Medulla oblongata (tissue), 1 donor: Measurements from ENCODE around the gene PTPN13.
A peak's percentile ranks its signal among the peaks of the same experiment; 100 is the strongest.

Experiments used
- DNase-seq: peaks from one replicate; pipeline ENCODE4 v3.0.0-alpha.2; 2015; ENCODE audit errors: extremely low spot score

The PTPN13 gene

DNA sequence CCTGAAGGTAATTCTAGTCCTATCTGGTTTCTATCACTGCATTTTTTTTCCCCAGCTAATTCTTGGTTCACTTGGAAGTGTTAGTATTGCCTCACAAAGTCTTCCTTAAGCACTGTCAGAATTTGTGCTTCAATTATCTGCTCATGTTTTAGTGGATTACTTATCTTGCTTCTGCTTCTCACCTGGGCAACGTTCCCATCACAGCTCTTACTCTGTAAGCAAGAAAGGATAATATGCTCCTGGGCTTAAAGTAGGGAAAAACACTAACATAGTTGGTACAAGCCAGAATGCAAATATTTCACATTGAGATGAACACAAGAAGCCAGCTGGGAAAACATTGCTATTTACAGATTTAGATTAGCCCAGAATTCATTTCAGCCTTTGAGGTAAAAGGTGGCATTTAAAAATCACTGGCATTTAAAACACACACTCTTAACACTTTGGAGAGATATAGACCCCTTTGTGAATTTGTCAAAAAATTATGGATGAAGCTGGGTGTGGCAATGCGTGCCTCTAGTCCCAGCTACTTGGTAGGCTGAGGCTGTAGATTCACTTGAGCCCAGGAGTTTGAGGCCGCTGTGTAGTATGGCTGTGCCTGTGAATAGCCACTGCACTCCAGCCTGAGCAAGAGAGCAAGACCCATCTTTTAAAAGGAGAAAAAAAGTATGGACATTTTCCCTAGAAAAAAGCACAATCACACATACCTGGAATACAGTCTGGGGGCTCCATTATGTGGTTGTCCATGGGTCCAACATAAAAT, 6.6 kb upstream of the PTPN13 start:
- DNase-seq: no peak

DNA sequence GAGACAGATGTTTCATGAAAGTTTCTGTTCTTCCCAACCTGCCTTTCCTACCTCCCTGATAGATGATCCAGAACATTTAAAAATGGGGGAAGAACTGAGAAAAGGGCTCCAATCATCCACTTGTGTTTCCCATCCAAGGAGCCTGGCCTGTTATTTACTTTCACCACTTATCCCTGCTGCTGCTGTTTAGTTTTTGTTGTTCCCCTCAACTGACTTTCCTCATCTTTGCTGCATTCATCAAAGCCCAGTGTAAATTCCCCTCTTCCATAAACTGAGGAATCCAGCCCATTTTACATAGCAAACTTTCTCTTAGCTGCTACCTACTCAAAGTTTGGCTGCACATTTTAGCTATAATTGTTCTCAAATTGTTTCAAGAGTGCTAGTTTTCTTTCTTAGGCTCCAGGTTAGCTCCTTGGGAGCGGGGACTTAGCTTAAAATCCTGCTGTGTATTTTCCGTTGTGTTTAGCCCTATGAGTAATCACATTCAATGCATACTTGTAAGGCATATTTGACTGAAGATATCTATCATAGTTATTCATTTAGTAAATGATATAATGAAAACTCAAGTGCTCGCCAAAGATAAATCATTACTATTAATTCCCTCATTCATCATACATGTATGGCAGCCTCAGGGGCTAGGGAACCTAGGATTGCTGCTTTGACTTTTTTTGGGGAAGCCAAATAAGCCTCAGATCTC, 1.4 kb upstream of the PTPN13 start:
- no peak for DNase-seq

DNA sequence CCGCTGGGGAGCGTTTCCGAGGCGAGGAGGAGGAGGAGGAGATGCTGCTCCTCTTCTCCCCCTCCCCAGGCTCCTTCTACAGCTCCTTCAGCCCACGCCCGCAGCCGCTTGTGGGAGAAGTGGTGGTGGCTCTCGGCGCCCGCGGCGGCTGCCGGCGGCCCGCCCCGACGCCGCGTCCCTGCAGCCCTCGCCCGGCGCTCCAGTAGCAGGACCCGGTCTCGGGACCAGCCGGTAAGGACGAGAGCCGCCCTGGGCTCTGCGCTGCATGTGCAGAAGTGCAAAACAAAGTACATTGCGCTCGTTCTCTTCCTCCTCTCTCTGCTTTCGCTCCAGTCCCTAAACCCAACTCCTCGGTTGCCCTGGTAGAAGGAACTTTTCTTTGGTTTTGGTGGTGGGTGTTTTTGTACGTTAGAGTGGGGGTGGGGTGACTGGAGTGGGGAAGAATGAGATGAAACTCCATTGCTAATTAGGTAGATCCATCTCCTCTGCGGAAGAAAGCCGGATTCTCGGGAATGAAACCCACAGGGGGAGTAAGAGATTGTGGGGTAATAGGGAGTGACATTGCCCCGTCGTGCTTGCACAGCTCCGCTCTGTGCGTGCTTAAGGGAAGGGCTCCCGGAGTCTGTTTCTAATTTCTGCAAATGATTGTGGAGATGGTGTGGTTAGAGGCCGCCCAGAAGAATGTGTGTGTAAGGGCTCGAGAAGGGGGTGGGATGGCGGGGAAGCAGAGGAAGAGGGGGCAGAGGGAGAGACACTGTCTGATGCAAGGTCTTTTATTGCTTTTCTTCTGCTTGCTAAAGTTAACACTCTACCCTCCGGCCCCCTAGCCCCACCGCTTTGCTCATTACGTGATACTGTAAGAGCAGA, 677 bp downstream of the PTPN13 start:
- peak; percentile 81 for DNase-seq

DNA sequence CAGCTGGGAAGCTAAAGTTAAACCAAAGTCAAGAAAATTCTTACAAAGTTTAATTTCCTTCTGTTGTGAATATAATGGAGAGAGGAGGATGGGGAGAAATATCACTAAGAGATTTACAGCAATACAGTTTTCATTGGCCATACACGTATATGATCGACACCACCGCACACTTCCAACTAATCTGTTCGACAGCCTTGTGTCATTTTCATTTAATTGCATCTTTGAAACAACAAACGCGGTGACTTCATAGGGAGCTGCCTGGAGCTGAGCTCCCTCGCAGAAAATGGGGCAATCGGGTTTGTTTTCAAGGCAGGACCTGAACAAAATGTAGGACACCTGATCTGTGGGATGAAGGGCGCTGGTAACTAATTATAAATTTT, 1.3 kb downstream of the PTPN13 start:
- DNase-seq: peak; percentile 70

DNA sequence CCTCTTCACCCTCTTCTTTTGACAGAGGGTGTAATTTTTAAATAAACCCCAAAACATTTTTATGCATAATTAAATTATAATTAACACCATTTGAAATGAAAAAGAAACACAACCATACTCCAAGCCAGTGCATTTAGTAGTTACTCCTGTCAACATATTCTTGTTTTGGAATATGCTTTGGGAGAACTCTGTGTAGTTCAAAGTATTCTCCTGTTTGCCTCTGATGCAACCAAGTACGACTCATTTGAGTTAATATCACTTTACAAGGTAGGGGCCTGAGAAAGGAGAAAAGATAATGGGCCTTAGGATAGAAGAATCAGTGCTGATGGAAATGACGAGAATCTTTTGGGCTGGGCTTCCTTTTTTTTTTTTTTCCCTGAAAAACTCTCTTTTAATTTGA, 2.7 kb downstream of the PTPN13 start:
- DNase-seq: no peak

DNA sequence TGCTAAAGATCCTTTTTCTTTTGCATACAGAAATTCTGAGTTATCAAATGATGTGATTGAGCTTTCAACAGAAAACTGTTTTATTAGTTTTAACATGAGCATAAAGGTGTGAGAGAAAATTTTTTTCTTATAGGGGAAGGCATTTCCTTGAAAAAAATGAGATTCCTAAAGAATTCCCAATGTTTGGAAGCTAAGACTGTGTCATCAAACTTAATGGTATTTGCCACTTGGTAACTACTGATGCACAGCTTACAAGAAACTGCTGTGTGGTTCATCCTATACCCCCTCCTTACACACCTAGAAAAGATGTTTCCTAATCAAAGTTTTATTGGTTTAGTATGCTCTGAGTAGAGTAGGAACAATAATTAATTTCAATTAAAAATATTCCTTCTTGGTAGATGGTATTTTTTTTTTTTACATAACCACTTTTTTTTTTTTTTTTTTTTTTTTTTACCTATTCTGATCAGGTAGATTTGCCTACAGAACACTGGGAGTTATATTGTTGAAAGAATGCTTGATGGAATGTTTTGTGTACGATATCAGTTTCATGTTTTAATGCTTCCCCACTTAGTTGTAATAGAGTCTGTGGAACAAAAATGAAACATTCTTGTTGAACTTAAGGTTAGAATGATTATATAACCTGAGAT, 6.0 kb downstream of the PTPN13 start:
- DNase-seq: no peak

DNA sequence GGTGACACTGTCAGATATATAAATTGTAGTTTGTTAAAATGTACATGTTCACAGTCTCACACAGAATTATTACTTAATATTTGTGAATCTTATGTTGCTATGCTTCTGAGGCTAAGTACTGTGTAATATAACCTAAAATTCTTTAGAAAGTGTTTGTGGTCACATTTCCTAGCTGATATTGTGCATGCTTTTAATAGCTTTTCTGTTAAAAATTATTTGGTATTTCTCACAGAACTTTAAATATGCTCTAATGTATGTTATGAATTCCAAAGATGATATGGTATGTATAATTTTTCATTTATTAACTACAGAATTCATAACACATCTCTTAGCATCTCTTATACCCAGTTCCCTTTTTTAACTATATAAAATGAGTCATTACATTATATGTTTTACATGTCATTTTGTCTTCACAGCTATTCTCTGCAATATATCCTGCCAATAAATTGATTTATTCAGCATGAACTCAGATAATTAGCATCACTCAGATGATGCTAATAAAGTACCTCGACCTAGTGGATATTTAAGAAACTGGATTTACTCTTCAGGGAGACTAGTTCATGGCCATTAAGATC, 9.3 kb downstream of the PTPN13 start:
- DNase-seq: no peak

DNA sequence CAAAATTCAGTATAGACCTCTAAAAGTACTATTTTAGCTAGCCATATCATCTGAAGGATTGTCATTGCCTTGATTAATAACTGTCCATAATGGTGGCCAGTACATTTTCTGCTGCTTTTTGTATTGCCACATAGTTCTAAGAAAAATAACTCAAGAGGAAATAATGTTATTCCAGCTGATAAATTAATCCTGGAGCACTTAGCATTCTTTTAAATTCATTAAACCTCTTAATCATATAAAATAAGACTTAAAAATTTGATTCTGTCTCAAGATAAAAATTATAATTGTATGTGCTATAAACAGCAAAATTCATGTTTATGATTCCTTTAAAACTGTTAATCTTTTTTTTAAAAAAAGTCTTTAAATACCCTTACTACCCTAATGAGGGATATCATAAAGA, 12.7 kb downstream of the PTPN13 start:
- no peak for DNase-seq

DNA sequence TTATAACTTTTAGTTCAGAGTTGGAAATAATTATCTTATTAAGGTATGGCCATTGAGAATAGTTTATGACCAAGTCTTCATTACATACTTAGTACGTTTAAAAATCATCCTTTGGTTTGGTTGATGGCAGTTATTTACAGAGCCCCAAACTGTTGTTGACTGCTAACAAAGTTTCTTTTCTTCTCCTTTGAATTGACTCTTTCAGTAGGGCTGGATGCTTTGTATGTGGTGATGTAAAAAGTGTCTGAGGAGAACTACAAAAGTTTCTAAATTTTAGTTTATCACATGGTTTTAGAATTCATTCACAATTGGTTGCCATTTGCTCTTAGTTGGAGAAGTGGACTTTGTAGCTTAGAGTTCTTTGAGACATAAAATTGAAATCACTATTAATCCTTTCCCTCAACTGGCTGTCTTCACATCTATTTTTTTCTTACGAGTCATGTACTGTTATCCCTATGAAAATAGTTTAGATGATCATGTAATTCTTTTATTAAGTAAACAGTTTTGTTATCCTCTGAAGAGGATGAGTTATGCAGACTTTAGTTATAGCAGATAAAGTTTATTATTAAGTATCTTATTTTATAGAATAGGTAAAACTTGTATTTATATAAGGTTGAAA, 14.8 kb downstream of the PTPN13 start:
- peak; percentile 77 for DNase-seq

DNA sequence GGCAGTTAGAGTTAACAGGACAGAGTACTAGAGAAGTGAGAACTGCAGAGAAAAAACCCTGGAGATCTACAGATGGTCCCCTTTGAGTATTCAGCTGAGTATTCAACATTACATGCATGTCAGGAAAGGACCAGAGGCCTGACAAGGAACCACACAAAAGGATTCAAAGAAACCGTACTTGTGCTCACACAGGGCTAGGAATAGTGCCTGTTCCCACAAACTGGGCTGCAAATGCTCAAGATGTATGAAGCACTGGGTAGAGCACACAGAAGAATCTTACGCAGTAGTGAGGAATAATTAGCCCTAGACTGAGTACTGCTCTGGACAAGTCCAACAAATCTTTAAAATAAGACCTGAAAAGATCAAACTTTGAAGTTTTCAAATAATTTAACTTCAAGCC, 17.6 kb downstream of the PTPN13 start:
- DNase-seq: no peak

DNA sequence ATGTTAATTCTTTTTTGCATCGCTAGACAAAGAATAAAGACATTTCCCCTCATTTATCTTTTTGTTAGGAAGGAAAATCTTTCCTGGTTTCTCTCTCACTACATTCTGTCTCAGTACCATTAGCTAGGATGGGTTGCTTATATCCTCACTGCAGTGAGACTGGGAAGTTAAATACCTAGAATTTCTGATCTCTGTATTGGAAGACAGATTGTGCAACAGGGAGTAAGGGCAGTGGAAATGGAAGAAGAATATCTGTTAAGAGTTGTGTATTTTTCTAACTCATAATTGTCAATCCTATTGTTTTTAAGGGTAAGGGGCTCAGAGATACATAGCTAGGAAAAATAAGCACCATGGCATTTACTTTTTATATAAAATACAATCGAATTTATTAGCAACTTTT, 19.6 kb downstream of the PTPN13 start:
- no peak for DNase-seq

DNA sequence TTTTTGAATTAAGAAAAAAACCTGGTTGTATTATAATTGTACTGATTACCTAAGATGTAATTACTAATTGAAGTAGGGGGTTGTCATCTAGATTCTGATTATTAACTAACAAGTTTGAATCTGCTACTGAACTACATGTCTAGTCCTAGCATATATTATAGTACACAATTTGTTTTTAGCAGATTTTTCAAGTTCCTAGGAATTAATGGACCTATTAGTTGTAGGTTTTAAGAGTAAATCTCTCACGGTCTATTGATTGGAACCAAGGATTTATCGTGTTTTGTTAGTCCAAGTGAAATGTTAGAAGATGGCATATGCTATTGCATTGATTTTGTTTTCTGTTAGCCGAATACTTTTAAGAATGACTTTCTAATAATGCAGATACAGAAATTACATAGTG, 20.8 kb downstream of the PTPN13 start:
- no peak for DNase-seq

DNA sequence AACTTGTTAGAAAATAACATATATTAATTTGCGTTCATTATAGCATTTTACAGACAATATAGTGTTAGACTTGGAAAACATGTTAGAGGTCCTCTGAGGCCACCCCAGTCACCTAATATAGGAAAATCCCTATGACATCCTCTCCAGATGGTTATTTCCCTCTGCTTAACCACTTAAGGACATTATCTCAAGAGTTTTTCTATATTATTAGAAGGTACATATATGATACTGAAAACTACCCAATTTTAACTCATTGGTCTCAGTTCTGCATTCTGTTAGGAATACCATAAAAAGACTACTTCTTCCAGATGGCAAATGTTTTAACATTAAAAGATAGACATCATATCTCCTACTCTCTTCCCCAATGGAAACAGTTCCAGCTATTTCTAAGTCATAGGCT, 21.4 kb downstream of the PTPN13 start:
- DNase-seq: no peak

DNA sequence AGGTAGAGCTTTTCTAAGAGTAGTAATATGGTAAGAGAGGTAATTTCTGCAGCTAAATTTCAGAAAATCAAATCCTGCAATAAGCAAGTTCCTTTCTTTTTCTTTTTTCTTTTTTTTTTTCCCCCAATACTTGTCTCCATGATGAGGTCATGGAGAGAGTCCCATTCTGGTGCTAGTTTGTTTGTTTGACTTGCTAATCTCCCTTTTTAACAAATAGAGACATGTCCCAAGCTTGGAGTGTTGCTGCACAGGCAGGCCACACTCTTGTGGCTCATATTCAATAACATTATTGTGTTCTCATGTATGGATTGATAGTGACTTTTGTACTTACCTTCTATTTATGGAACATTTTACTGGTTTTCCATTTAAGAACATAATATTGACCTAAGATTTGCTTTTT, 25.5 kb downstream of the PTPN13 start:
- DNase-seq: no peak

DNA sequence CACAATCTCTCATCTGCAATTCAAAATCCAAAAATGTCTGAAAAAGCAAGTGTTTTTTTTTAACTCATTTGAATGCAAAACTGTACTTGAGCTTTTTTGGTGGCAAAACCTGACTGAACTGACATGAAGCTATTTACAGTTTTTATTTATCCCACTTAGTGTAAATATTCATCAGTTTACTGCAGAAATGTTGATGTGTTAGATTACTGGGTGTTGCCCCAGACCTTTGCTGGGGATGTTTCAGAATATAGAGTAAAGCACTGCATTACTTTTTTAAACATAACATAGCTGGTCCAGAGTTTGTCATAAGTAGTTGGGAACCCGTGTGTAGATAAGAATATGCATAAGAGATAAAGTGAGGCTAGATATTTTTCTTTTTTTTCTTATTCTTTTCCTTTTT, 27.3 kb downstream of the PTPN13 start:
- DNase-seq: no peak

DNA sequence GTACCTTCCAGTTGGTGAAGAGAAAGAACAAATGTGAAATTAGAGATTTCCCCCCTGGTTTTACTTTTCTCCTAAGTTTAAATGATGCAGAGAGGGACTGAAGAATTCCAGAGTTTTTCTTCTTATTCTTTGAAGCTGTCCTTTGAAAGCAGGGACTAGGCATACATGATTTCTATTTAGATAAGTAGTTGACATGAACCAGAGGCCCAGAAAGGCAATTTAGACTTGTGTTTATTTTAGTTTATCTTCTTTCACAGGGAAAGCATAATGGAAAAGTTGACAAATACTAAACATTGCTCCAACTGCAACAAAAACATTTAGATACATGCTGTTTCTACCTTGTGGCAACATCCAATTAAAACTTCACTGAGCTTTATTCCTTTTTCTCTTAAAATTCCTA, 32.0 kb downstream of the PTPN13 start:
- no peak for DNase-seq

DNA sequence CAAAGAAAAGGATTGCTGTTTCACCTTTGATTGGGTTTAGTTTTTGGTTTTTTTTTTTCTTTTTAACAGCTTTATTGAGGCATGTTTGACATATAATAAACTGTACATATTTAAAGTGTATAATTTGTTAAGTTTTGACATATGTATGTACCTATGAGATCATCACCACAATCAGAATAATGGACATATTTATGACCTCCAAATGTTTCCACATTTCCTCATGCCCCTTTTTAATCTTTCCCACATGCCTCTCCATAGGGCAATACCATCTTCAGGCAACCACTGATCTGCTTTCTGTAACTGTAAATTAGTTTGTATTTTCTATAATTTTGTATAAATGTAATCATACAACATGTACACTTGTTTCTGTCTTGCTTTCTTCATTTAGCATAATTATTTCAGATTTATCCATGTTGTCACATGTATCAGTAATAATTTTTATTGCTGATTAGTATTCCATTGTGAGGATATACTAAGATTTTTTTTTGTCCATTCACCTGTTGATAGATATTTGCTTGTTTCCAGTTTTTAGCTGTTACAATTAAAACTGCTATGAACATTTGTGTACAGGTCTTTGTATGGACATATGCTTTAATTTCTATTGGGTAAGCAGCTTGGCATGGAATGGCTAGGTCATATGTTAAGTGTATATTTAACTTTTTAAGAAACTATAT, 33.5 kb downstream of the PTPN13 start:
- no peak for DNase-seq

DNA sequence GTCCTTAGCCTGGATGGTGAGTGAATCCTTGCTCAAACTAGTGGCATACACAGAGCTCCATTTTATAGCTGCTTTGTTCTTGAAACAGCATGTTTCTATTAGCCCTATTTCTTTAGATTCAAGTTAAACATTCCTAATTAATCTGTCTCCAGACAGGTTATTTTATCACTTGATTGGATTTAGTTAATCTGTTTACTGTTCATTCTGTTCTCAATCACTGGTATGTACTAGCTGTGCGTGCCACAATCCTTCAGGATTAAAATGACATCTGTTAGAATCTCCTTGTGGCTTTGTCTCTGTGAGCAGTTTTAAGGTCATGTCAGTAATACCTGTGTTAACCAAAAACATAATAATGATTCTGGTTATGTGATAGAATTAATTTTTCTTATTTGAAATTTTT, 36.5 kb downstream of the PTPN13 start:
- DNase-seq: no peak

DNA sequence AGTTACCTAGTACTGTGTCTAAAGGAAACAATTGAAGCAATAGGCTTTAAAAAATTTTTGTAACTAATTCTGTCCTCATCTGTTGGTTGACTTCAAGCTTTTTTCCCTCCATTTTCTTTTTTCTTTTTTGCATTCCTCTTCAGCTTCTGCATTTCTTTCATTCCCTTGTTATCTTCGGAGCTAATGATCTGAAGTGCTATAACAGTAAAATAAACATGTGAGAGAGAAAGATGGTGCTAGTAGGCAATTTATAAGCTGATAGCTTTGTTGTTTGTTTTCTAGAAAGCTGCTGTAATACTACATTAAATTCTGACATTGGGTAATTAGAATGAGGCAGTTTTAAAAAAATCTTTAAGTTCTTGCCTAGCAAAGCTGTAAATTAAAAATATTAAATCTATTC, 37.1 kb downstream of the PTPN13 start:
- DNase-seq: no peak

DNA sequence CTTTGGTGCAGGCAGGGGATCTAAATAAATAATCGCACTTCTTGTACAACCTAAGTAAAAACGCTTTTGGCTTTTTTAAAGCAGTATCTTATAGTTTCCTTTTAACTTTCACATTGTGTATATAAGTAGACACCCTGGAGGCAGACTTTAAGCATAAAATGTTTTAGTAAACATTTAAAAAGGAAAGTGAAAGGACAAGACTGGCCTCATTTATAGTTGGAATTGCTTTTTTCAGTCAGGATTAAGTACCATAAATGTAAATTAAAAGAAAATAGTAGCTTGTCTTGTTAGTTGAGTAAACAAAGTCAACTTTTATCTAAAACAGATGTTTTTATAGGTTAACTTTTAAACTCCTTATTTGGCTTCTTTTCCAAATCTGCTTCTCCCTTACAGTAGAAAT, 39.7 kb downstream of the PTPN13 start:
- no peak for DNase-seq

DNA sequence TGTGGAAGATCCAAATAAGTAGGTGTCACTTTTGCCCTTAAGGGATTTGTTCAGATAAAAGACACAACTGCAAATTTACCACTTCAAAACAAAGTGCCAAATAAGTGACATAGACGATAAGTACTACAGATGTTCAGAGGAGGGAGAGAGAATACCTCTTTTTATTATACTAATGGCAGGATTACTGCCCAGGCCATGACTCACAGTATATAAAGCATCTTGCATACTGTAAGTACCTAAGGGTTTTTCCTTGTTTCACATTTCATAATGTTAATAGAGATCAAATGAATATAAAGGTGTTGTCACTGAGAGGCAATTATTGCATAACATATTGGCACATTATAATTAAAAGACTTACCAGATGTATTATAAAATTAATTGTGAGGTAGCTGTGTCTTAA, 46.4 kb downstream of the PTPN13 start:
- DNase-seq: no peak
